ENCODE results near the gene PALD1. TPM values are rescaled to one million over a fixed set of nuclear protein-coding genes. Genes with fewer than 3 reads are reported as not detected.

PALD1 gene
- total RNA-seq, 3 donors from 2014 or later (not counting 1 experiment from before 2014, with no cell fraction given): 0.21 TPM; not detected in 2

DNA sequence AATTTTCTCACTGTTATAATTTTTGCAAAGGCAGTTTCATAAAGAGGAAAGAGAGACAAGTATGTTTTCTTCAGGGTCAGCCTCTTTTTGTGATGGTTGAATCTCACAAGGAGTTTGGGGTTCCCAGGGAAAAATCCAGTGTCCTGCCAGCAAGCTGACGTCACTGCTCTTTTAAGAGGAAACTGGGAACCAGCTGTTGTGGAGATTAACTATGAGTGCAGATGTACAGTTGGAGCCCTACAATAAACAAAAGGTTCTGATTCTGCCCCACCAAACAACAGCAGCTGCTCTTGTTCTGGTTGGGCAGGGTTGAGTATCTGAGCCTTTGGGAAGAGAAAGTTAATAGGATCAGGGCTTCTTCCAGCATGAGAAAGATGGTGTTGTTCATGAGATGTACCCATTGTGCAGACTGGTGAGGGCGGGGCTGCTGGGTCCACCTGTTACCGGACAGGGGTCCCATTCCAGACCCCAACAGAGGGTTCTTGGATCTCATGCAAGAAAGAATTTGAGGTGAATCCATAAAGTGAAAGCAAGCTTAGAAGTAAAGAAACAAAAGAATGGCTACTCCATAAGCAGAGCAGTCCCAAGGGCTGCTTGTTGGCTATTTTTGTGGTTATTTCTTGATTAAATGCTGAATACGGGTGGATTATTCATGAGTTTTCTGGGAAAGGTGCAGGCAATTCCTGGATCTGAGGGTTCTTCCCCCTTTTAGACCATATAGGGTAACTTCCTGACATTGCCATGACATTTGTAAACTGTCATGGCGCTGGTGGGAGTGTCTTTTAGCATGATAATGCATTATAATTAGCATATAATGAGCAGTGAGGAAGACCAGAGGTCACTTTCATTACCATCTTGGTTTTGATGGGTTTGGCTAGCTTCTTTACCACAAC, 111.4 kb downstream of the PALD1 start:
- H3K36me3 ChIP-seq (ENCODE audit: control insufficient read depth, insufficient read depth, low read length): no peaks in the 10 kb centered on the region
- Mint-ChIP-seq H3K4me1 (peaks cover 64 to 84% of the 10 kb centered on the region in 2 donors), H3K9me3 (no peaks in the 10 kb centered on the region), H3K27me3 (ENCODE audit: low read depth in 2 of 2) (no peaks in the 10 kb centered on the region), H3K27ac (peak overlapping the region; percentile 60 to 63), H3K4me3 (no peak overlapping the region), H3K36me3 (no peaks in the 10 kb centered on the region)
- ATAC-seq: no peak
- no peak overlapping the region for H3K4me3 ChIP-seq (ENCODE audit: low read length)
- H3K27ac ChIP-seq (ENCODE audit: low read length): no peak overlapping the region
- peaks cover 43% of the 10 kb centered on the region for H3K4me1 ChIP-seq (ENCODE audit: control insufficient read depth, insufficient read depth, low read length)
- WGBS (ENCODE audit: insufficient coverage): 88% methylated on average over 5 of the region's 5 CpGs
- intact Hi-C loops (cut with micrococcal nuclease): no loop called here
- DNase-seq: no peak
- no peaks in the 10 kb centered on the region for H3K27me3 ChIP-seq (ENCODE audit: control insufficient read depth, insufficient read depth, low read length)
- TF ChIP-seq, protein P1, sequence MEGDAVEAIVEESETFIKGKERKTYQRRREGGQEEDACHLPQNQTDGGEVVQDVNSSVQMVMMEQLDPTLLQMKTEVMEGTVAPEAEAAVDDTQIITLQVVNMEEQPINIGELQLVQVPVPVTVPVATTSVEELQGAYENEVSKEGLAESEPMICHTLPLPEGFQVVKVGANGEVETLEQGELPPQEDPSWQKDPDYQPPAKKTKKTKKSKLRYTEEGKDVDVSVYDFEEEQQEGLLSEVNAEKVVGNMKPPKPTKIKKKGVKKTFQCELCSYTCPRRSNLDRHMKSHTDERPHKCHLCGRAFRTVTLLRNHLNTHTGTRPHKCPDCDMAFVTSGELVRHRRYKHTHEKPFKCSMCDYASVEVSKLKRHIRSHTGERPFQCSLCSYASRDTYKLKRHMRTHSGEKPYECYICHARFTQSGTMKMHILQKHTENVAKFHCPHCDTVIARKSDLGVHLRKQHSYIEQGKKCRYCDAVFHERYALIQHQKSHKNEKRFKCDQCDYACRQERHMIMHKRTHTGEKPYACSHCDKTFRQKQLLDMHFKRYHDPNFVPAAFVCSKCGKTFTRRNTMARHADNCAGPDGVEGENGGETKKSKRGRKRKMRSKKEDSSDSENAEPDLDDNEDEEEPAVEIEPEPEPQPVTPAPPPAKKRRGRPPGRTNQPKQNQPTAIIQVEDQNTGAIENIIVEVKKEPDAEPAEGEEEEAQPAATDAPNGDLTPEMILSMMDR (IDR thresholded peaks at IDR 0.05): no peak
- no peaks in the 10 kb centered on the region for H3K9me3 ChIP-seq (ENCODE audit: control insufficient read depth, insufficient read depth, low read length)

DNA sequence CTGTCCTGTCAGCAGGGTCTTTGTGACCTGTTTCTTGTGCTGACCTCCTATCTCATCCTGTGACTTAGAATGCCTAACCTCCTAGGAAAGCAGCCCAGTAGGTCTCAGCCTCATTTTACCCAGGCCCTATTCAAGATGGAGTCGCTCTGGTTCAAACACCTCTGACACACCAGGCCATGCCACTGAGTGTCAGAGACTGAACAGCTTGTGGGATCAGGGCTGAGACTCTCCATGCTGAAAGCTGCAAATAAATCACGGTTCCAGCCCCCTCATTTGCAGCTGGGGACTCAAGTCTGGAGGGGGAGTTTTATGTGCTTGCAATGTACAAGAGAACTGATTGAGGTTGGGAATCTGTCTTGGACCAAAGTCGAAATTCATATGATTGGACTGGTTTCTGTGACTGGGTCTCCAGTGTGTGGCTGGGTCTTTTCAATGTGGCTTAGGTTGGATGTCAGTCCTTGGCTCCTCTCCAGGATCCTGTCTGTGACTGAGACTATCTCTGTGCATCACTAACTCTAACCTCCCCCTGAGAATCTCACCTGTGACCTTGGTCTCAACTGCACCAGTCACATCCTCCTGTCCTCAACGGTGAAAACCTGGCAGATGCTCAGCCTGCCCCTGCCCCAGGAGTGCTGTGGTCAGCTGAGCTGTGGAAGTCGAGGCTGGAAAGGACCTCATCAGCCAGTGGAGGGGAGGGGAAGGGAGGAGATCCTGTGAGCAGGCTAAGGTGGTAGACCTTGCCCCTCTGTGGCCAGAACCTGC, 112.3 kb downstream of the PALD1 start:
- H3K9me3 Mint-ChIP-seq: no peaks in the 10 kb centered on the region
- H3K27me3 Mint-ChIP-seq (ENCODE audit: low read depth in 2 of 2): no peaks in the 10 kb centered on the region
- H3K9me3 ChIP-seq (ENCODE audit: control insufficient read depth, insufficient read depth, low read length): no peaks in the 10 kb centered on the region
- no peaks in the 10 kb centered on the region for H3K27me3 ChIP-seq (ENCODE audit: control insufficient read depth, insufficient read depth, low read length)
- peak overlapping the region; percentile 60 to 63 for H3K27ac Mint-ChIP-seq
- H3K4me1 ChIP-seq (ENCODE audit: control insufficient read depth, insufficient read depth, low read length): peaks cover 47% of the 10 kb centered on the region
- ATAC-seq (no peak), DNase-seq (no peak)
- no peak overlapping the region for H3K4me3 Mint-ChIP-seq
- TF ChIP-seq, protein P1 (IDR thresholded peaks at IDR 0.05): no peak
- no peak overlapping the region for H3K27ac ChIP-seq (ENCODE audit: low read length)
- no peak overlapping the region for H3K4me3 ChIP-seq (ENCODE audit: low read length)
- WGBS (ENCODE audit: insufficient coverage): 68% methylated on average over 5 of the region's 5 CpGs
- no peaks in the 10 kb centered on the region for H3K36me3 Mint-ChIP-seq
- H3K4me1 Mint-ChIP-seq: peaks cover 67 to 85% of the 10 kb centered on the region in 2 donors
- peaks cover 4% of the 10 kb centered on the region for H3K36me3 ChIP-seq (ENCODE audit: control insufficient read depth, insufficient read depth, low read length)
- intact Hi-C loops (cut with micrococcal nuclease): no loop called here

DNA sequence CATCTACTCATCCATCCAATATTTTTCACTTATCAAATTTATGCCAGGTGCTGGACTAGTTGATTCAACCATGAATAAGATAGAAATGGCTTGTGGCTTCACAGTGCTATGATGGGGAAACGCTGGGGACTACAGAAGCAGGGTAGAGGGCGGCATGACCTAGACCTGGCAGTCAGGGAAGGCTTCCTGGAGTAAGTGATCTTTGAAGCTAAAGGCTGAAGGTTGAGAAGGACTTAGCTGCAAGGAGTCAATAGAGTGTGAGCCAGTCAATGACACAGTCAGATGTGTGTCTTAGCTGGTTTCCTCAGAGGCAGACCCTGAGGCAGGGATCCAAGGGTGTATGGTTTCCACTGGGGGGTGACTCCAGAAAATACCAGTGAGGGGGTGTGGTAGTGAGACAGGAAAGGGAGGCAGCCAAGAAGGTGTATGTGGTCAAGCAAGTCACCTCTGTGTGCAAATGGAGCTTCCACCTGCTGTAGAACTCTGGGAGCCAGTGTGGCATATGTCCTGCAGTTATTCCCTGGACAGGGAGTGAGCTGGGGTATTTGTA, 113.7 kb downstream of the PALD1 start:
- WGBS (ENCODE audit: insufficient coverage): 64% methylated on average over 2 of the region's 2 CpGs

More for the DNA sequence above, 113.7 kb downstream of the PALD1 start:
- Histone ChIP-seq H3K4me3 (ENCODE audit: low read length) (no peak overlapping the region), H3K27ac (ENCODE audit: low read length) (no peak overlapping the region), H3K4me1 (ENCODE audit: control insufficient read depth, insufficient read depth, low read length) (peaks cover 62% of the 10 kb centered on the region), H3K27me3 (ENCODE audit: control insufficient read depth, insufficient read depth, low read length) (no peaks in the 10 kb centered on the region), H3K9me3 (ENCODE audit: control insufficient read depth, insufficient read depth, low read length) (no peaks in the 10 kb centered on the region), H3K36me3 (ENCODE audit: control insufficient read depth, insufficient read depth, low read length) (peaks cover 18% of the 10 kb centered on the region)
- ATAC-seq (no peak), DNase-seq (no peak)
- Mint-ChIP-seq H3K36me3 (peaks cover 9% of the 10 kb centered on the region), H3K4me1 (peaks cover 81 to 94% of the 10 kb centered on the region in 2 donors), H3K27me3 (ENCODE audit: low read depth in 2 of 2) (no peaks in the 10 kb centered on the region), H3K9me3 (no peaks in the 10 kb centered on the region), H3K27ac (peak overlapping the region; percentile 95 to 97), H3K4me3 (peak overlapping the region; percentile 60)
- TF ChIP-seq, protein P1 (IDR thresholded peaks at IDR 0.05): no peak
- intact Hi-C loops (cut with micrococcal nuclease): no loop called here

All from natural killer cell (primary cell).